GM19395 (cell line): ENCODE results near the gene LNP1.
A peak's percentile ranks its signal among the peaks of the same experiment; 100 is the strongest.
"Not testable (repeated sequence)": the region's sequence is repeated elsewhere in the genome, so short reads cannot be mapped to it uniquely, and the experiment has no call there.

ENCODE experiments used
- ATAC-seq: cut with Tn5 transposase; IDR thresholded peaks from one replicate; pipeline ENCODE4 v1.9.1; 2021; ENCODE audit warnings: mild to moderate bottlenecking, moderate library complexity; ENCODE audit not compliant: unreplicated experiment

The LNP1 gene, protein sequence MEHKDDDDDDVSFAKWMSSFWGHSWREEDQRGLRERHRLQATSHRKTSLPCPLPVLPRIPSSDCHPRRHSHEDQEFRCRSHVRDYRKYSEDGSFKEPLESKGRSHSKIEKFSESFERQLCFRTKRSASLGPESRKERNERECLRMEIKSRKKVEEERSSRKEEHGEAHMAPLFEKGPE

DNA sequence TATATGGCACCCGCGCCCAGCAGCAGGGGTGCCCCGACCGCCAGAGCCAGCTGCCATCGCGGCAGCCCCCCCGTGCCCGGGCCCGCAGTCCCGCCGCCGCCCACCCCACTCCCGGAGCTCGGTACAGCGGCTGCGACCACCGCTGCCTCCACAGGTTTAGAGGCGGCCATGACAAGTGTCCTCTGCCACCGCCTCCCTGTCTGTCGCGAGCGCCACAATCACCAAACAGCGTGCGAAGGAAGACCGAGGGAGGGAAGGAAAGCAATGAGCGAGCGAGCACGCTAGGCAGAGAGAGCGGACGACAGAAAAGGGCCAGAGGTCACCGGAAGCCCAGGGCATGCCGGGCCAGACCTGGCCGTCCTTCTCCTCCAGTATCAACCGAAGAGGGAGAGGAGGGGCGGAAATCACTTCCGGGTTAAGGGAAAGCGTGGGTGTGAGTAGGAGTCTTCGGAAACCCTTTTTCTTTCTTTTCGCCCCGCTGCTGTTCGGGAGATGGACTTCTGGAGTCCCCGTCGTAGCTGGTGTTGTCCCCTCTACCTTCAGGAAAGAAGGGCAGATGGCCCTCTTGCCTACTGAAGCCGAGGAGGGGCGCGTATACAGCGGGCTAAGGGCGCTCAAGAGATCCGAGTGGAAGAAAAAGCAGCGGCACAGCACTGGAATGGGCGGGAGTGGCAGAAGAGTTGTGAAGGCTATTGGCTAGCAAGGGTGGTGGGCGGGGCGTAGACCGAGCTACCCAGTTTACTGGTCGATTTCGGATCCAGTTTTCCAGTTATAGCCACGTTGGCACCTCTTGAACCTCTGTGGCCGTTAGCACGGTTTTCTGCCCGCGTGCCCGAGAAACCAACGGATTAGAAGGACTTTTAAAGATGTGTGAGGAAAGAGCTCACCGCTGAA is at the start of gene LNP1, which contains the start of gene TOMM70:
TSS of gene LNP1 (plus strand) at position 760 of the 894 bp plus-strand sequence. CDS start 28,191 bp downstream, outside the sequence.
TSS of gene TOMM70 (minus strand) at position 310 of the 894 bp plus-strand sequence. CDS start at position 170, 140 bp downstream.
- ATAC-seq = peak; percentile 93

DNA sequence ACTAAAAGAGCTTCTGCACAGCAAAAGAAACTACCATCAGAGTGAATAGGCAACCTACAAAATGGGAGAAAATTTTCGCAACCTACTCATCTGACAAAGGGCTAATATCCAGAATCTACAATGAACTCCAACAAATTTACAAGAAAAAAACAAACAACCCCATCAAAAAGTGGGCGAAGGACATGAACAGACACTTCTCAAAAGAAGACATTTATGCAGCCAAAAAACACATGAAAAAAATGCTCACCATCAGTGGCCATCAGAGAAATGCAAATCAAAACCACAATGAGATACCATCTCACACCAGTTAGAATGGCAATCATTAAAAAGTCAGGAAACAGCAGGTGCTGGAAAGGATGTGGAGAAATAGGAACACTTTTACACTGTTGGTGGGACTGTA is 49.6 kb upstream of the LNP1 start:
- not testable (repeated sequence) for ATAC-seq

DNA sequence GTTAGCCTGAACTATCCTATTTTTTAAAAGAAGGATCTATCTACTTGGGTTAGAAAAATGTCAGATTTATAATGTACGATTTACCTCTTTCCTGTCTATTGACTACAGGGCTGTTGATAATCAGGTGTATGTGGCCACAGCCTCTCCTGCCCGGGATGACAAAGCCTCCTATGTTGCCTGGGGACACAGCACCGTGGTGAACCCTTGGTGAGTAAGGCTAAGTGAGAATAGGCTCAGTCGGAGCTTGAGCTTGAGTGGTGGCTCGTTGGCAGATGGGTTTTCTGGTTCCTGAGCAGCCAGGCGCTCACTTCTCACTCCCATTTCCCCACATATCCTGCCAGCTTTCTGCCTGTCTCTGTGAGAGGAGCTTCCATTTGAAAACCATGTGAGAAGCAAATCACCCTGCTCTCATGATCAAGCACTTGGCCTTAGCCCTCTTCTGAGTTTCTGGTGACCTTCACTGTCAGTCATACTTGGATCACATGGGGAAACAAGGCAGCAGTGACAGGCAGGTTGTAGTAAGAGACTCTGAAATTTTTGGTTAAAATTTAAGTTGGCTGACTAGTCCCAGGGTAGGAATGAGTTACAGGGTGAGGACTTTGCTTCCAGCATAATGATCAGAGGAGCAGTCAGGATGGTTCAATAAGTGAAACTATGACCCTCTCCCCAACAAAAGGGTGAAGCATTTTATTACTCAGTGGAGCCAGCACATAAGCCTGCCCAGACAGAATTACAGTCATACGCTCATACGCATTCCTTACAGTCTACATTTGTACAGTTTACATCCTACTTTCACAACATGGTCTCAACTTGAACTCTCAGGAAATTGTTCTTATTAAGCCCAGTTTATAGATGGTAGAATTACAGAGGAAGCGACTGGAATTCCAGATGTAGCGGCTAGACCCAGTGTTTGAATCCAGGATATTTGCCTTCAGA is 48.8 kb upstream of the LNP1 start:
- no peak for ATAC-seq

DNA sequence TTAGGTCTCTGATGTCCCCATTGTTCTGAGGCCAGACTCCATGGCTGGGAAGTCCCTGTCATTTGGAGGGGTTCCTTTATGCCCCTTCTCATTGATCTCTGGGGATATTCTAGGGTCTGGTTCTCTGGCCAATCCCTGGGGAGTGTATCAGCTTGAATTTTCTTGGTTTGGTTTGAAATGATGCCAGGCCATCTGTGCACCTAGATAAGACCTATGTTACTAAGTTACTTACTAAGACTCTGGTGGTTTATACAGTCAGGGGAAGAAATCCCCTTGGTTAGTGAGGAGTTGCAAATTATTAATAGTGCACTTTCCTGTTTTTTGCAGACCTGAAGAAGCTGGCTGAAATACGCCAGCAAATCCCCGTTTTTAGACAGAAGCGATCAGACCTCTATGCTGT is 46.5 kb upstream of the LNP1 start:
- ATAC-seq = no peak

DNA sequence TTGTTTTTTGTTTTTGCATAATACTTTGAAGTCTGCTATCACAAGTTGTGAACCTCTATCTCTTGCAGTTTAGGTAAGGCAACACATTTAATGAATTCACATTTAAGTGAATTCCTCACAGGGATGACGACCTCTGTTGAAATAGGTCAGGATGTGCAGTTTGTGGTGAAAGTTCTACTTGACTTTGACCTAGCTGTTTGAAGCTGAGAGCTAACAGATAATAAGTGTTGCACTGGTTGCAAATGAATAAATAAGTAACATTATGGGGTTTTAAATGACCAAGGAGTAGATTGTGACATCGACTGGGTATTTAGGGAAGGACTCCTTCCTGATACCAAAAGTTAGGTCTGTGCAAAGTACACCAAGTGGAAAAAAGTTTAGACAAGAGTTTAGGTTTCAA is 42.9 kb upstream of the LNP1 start:
- no peak for ATAC-seq

DNA sequence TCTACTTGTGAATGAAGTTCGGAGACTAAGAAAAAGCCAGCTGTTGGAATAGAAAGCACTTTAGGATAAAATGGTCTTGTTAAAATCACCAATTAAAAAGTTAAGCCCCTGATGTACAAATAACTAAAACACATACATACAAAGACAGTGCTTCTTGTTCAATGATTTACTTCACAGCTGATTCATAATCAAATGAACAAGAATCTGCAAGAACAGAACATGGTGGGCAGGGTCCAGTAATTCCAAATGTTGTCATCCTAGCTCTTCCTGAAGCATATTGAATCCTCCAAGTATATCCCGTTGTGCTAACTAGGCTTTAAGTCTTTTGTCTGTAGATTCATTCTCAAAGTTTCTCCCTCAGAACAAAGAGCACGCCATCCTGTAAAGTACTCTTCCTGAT is 42.3 kb upstream of the LNP1 start:
- ATAC-seq = no peak

DNA sequence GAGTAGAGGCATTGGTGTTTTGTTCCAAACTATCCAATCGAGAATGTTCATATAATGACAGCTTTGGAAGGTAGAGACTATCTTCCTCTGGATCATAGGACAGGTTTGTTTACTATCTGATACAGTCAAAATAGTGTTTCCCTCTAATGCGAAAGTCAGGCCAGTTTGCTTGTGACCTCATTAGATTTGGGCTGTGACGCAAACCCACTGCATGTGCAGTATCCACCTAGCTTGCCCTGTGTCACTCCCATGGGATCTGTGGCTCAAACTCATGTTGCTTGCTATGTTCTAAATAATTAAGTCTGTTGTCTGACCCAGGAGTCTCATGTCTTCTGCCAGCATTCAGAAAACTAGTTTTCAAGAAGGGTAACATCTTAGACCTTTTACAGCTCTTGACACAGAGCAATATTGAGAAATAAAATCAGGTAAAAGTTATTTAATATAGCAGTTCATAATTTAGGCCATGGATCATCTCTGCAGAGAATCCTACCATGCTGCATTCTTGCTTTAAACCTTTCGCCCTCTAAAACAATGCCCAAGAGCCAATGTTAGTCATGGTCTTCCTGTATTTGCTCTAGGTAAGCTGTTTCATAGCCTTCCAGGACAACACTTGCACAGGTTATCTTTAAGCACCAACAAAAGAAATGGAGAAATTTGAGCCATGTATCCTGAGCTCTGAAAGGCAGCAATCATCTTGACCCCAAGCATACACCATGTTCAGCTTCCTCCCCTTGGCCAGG is 40.4 kb upstream of the LNP1 start:
- ATAC-seq = no peak

DNA sequence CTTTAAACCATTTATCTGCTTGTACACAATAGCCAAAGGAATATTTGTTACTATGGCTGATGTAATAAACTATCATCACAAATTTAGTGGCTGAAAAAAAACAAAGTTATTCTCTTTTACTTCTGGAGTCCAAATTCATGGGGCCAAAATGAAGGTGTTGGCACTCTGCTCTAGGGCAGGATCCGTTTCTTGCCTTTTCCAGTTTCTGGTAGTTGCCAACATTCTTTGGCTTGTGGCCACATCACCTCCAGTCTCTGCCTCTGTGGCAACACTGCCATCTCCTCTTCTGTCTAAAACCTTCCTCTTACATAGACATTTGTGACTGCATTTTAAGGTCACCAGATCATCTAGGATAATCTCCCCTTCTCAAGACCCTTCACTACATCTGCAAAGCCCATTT is 39.4 kb upstream of the LNP1 start:
- no peak for ATAC-seq

DNA sequence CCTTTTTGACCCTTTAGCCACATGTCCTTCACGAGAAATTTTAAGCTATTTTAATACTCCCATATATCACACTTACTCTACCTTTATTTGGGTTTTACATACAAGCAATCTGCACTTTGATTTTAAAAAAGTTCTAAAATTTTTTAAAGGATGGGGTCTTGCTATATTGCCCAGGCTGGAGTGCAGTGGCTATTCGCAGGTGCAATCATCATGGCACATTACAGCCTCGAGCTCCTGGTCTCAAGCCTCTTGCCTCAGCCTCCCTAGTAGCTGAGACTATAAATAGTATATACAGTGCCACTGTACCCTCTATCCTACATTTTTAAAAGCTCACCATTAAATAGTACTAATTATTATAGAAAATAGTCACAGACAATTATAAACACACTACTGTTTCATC is 36.9 kb upstream of the LNP1 start:
- ATAC-seq = no peak

DNA sequence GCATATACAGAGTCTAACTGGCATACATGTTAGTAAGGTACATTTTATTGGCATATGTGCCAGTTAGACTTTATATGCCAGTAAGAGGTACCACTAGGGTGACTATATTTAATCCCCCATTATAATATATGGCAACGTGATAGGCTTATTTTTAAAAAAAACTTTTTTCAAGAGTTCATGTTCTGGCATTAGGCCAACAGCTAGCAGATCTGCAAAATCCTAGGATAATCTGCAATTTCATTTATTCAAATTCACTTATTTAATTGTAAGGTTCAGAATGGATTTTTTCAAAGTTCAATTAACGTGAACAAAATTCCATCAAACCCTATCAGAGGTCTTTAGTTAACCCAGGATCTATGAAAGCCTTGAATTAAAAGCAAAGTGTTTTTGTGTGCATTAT is 34.9 kb upstream of the LNP1 start:
- ATAC-seq = no peak

DNA sequence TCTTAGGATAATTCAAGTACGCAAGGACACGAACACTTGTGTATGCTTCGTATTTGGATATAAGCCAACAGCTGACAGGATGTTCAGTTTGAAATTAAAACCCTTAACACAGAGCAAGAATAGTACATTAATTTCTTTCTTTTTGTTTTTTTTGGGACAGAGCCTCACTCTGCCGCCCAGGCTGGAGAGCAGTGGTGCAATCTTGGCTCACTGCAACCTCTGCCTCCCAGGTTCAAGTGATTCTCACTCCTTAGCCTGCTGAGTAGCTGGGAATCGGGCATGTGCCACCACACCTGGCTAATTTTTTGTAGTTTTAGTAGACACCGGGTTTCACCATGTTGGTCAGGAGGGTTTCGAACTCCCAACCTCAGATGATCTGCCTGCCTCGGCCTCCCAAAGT is 32.9 kb upstream of the LNP1 start:
- no peak for ATAC-seq

DNA sequence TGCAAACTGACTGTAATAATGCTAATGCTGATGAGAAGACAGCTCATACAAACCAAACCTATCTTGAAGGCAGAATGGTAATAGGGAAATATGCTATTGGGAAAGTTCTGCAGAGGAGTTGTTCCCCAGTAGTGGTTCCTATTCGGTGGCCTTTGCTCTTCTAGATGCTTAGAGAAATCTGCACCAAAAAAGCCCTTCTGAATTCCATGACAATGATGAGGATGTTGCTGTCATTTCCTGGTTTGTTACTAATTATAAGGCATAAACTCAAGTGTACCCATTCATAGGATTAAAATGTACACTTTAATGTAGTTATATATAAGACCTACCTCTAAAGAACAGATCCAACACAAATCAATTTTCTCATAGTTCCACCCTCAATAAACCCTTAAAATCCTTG is 30.6 kb upstream of the LNP1 start:
- ATAC-seq = no peak

DNA sequence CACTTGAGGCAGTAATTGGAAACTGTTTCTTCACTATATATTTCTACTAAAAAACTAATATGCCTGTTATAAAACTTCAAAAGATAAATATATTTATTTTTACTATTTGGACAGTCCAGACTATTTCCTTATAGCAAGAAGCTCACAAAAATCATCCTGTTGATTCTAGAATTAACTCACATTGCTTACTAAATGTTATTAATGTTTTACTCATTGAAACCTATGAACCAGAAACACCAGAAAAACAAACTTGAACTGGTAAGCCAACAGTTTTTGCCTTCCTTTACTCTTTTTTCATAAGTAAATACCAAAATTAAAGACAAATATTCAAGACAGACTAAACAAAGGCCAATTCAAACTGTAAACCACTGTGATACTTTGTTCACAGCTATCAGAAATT is 26.8 kb upstream of the LNP1 start:
- no peak for ATAC-seq

DNA sequence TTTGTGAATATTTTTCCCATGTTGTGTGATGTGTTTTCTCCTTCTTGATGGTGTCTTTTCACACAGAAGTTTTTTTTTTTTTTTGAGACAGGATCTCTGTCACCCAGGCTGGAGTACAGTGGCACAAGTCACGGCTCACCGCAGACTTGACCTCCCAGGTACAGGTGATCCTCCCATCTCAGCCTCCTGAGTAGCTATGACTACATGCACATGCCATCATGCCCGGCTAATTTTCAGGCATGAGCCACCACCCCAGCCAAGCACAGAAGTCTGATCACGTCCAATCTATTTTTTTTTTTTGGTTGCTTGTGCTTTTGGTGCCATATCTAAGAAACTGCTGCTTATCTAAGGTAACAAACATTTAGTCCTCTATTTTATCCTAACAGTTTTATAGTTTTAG is 25.0 kb upstream of the LNP1 start:
- no peak for ATAC-seq

DNA sequence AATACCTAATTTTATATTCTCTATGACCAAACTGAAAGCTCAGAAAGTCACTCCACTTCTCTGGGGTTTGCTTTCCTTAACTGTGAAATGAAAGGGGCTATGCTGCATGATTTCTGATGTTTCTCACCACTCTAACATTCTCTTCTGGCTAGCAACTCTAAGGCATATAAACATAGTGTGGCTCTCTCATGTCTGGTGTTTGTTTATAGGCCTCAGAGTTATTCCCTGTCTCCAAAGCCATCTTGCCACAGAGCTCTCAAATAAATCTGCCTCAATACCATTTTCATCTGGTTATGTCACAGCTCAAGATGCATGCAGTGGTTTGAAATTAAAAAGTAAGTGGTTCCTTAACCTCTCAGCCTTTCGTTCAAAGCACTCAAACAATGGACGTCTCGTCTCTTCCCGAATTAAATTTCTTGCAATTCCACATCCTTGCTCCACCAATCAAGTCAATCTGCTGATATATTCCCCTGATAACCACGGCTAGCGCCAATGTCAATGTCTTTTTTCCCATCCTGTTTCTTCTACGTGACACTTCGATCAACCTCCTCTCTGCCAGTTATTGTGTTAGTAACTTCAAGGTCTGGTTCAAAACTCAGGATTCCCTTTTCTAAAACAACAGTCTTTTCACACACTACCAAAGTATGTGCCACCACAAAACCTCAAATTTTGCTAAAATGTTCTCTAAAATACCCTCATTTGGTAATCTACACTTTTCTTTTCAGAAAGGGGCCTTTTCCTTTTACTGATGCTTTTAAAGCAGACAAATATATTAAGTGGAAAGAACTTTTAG is 16.4 kb upstream of the LNP1 start:
- no peak for ATAC-seq

DNA sequence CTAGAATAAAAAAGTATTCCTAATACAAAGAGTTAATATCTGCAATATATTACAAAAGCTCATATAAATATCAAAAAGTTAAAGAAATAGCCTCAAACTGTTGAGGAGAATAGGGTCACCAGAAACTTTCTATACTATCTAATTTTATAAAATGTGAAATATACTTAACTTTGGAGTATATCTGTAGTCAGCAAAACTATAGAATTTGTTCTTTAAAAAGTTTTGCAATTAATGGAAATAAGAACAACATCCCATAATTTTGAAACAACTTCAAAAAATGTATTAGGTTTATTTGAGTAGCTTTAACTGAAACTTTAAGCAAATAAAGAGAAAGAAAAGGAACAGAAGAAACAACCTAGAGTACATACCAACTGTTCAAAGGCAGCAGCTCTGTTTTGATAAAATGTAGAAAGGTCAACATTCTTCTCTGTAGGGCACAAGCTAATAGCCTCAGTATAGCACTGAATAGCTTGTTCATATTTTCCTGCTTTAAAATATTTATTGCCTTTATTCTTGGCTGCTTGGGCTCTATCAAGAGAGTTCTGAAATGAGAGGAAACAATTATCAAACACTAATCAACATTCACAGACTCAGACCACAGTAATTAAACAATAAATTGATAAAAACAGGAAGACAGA is 14.8 kb upstream of the LNP1 start:
- ATAC-seq = no peak

DNA sequence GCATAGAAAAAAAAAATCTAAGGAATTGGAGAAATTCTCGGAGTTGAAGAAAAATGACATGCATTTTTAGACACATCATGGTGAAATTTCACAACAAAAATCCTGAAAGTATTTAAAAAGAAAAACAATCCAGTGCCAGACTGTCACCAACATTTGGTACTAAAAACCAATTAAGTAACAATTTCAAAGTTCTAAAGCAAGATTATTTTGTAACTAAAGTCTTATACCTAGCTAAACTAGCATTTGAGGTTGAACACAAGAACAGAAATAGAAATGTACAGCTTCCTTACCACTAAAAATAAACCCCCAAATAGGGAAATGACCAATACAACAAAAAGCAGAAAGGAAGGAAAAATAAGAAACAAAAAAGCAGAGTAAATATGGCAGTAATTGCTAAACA is 12.3 kb upstream of the LNP1 start:
- ATAC-seq = no peak

DNA sequence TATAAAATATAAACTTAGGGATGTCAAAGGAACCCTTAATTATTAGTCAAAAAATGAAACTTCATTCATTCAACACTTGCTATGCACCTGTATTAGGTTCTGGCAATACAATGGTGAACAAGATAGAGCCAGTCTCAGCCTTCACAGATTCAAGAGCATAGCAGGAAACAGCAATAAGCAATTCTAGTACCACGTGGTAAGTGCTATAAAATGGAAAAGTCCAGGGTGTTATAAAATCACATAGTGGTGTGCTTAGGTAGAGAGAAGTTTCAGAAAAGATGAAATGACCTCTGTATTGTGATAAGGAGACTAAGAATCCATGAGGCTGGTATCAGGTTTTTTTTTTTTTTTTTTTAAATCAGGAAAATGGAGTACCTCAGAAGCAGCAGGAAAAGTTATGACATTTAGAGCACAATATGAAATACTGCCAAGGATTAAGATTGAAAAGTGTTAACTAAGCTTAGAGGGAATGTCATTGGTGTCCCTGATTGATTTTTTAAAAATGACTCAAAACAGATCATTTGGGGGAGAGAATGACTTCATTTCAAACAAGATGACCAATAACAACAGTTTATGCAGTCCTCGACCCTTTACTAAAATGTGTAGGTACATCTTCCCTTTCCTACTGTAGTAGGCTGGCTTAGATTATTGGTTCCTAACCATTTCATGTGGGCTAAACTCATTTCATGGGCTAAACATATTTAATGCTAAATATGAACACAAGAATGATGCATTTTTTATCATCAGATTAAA is 5.5 kb upstream of the LNP1 start:
- ATAC-seq = no peak

DNA sequence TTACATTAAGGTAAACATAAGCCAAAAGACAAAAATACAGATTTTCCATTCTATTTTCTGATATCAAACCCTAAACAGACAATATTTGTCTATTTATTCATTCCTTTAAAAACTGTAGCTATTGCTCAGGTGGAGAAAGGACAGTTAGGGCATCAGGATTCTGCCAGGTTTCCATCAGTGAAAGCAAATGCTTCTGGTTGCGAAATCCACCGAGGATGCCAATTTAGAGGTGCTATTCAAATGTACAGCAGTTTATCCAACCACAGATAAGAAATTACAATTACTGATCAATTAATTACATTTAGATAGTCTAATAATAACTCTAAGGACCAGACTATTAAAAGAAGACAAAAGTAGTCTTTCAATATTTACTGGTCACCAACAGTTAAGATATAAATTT is 4.4 kb upstream of the LNP1 start:
- ATAC-seq = no peak
